K562 (cell line): ENCODE results near the gene LYPD5. TPM values are rescaled to one million over a fixed set of nuclear protein-coding genes. Genes with fewer than 3 reads are reported as not detected.

Experiments
- FOXA3 ChIP-seq, 2 experiments: fragments of 450-650 bp in 1 of 2; sonication (generic) in 1 of 2; formaldehyde crosslinking; IDR thresholded peaks in 1 of 2; conservative IDR thresholded peaks in 1 of 2; 2 replicates each; pipeline versions ENCODE4 v1.4.0 to v1.8.0; 2020 to 2022; ENCODE audit warnings: mild to moderate bottlenecking in 2 of 2, missing genetic modification reagents in 1 of 2
- NR2C1 ChIP-seq, 2 experiments: fragments of 450-650 bp; IDR thresholded peaks; 2 replicates each; pipeline ENCODE4 v1.6.1; 2017; ENCODE audit warnings: mild to moderate bottlenecking in 2 of 2, antibody characterized with exemption in 1 of 2, inconsistent platforms in 1 of 2, missing compliant biosample characterization in 1 of 2, missing genetic modification characterization in 1 of 2
- POLR3A ChIP-seq: IDR thresholded peaks from 2 replicates; pipeline ENCODE4 v1.6.1; 2011; ENCODE audit warnings: borderline replicate concordance, mild to moderate bottlenecking, moderate library complexity; ENCODE audit not compliant: insufficient read length, insufficient read depth; ENCODE audit errors: extremely low read depth
- SIN3A ChIP-seq, 2 experiments: fragments of 150-350 bp in 1 of 2; IDR thresholded peaks; 2 replicates each; pipeline ENCODE4 v1.6.1; 2011 to 2016; ENCODE audit warnings: borderline replicate concordance in 2 of 2, low read depth in 2 of 2, low read length in 2 of 2, mild to moderate bottlenecking in 2 of 2, moderate library complexity in 2 of 2; ENCODE audit not compliant: control insufficient read depth in 1 of 2
- ZNF12 ChIP-seq: sonication (generic); formaldehyde crosslinking; IDR thresholded peaks from 2 replicates; pipeline ENCODE4 v1.4.0; 2020; ENCODE audit warnings: mild to moderate bottlenecking, missing genetic modification reagents
- polyA plus RNA-seq, 8 experiments: library from polyadenylated mRNA; depleted of rRNA in 4 of 8; stranded (reverse) in 5 of 8; unstranded in 3 of 8; fragments of >200 nt; fragmentation: Nextera tagmentation in 2 of 8; fragmentation: Illumina TruSeq in 1 of 8; extraction: Ambion mirVana in 2 of 8; extraction: Trizol in 1 of 8; gene quantifications; 2 replicates each; pipeline versions ENCODE4 v1.2.1 to v1.2.3, GENCODE V29; 2011 to 2014; ENCODE audit warnings: inconsistent platforms in 1 of 8, missing spikeins in 1 of 8
- total RNA-seq, 7 experiments: library from RNA; depleted of rRNA in 6 of 7; stranded (reverse); fragments of >200 nt in 6 of 7; fragmentation: Illumina TruSeq in 2 of 7; extraction: Trizol in 2 of 7; gene quantifications; 2 replicates each; pipeline versions ENCODE4 v1.2.1 to v1.2.3, GENCODE V29; 2011 to 2021; ENCODE audit warnings: low replicate concordance in 1 of 7
- TF ChIP-seq, protein P1 (sequence below): fragments of 250-450 bp; sonication (Bioruptor Pico); IDR thresholded peaks from 2 replicates; pipeline ENCODE4 v1.5.0; 2021; ENCODE audit warnings: mild to moderate bottlenecking, moderate library complexity
- TF ChIP-seq, protein P2 (sequence below): sonication (generic); formaldehyde crosslinking; IDR thresholded peaks from 2 replicates; pipeline ENCODE4 v1.8.1; 2023; ENCODE audit warnings: mild to moderate bottlenecking, missing genetic modification reagents

LYPD5 gene
- total and polyA plus RNA-seq, 9 of the 15 experiments (the other 6 are each of a cell fraction or from before 2014, with no cell fraction given) = 0.03 to 0.22 (median 0.10) TPM; not detected in 3

DNA sequence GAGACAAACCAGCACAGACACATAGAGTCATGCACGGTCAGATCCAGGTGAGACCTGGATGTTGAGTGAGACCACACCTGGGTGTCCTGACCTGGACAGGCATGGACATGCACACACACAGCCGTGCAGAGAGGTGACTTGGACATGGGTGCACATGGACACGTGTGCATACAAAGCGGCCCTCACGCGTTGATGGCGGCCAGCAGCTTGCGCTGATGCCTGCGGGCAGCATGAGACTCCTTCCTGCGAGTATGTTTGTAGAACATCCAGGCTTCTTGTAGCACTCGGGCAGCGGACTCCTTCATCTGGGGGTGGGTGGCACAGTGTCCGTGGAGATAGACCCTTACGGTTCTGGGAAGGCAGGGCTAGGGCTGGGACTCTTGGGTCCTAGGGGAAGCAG lies 33.0 kb downstream of the LYPD5 start (continued):
- TF ChIP-seq, protein P1, sequence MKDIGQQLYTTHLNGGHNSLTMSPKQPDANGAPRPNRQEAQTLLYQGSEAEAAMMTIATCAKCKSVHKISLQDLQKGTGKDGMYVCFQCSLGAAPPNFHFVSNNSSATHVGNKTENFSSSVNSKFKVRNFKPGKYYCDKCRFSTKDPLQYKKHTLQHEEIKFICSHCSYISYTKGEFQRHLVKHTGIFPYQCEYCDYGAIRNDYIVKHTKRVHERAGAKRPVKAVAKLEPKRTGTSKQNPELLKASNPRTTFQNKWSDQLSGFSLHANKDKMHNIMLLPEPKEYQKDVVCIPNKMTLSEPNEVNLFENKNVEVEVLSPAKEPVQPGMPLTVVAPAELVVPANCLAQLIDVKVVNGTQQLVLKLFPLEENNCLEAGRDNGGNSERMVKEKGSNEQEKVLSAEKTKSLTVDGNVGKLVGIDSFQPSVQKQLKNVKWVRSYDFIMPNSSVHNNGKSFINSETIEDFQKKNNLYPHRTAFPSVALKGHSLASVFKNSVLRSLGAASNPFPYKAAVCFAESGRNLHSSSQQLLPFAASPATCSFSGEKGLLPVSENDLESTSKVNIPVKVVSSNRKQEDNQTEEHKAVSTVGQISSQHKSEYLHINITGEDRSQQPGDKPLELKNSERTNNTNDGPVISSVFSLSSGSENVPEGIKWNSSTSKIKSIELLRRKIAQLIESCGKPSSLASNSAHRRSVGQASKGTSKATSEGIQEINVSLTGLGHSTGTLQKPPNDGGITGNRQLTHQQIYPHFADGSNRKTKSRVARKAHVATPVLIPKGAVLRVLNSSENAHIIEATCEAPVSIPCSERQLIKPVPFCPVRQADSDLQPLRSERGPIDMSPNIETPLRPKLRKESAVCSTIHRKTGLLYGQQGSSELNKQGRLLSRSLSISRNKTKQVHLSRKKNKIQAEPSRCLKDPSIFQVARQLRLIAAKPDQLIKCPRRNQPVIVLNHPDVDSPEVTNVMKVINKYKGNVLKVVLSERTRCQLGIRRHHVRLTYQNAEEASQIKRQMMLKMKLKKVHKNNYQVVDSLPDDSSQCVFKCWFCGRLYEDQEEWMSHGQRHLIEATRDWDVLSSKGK (CRISPR knock-in tag) = no peak
- TF ChIP-seq ZNF12 (no peak), POLR3A (no peak), FOXA3 (CRISPR knock-in tag; conservative IDR thresholded peaks at IDR 0.05 in 1 of 2, IDR thresholded peaks at IDR 0.05 in 1 of 2) (no peak), SIN3A (IDR thresholded peaks at IDR 0.05; ENCODE audit: borderline replicate concordance in 2 of 2, control insufficient read depth in 1 of 2, low read depth in 2 of 2, low read length in 2 of 2) (no peak), NR2C1 (IDR thresholded peaks at IDR 0.05) (no peak), NR2C1 (tag; IDR thresholded peaks at IDR 0.05) (no peak)
- TF ChIP-seq, protein P2, sequence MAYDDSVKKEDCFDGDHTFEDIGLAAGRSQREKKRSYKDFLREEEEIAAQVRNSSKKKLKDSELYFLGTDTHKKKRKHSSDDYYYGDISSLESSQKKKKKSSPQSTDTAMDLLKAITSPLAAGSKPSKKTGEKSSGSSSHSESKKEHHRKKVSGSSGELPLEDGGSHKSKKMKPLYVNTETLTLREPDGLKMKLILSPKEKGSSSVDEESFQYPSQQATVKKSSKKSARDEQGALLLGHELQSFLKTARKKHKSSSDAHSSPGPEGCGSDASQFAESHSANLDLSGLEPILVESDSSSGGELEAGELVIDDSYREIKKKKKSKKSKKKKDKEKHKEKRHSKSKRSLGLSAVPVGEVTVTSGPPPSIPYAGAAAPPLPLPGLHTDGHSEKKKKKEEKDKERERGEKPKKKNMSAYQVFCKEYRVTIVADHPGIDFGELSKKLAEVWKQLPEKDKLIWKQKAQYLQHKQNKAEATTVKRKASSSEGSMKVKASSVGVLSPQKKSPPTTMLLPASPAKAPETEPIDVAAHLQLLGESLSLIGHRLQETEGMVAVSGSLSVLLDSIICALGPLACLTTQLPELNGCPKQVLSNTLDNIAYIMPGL = no peak
